H9 (cell line): ENCODE results near the gene GABBR2. TPM values are rescaled to one million over a fixed set of nuclear protein-coding genes. Genes with fewer than 3 reads are reported as not detected.

ENCODE experiments used
- DNase-seq: peaks from one replicate; pipeline ENCODE4 v3.0.0-alpha.2; 2017
- H2AFZ ChIP-seq: one replicate; pipeline ENCODE4 v1.6.1; 2013; ENCODE audit warnings: mild to moderate bottlenecking, low read length, control low read depth, moderate library complexity
- H2AK5ac ChIP-seq: 2 replicates; pipeline ENCODE4 v1.6.1; 2013; ENCODE audit warnings: low read length, control low read depth, mixed read lengths; ENCODE audit not compliant: insufficient read length
- H2BK120ac ChIP-seq: one replicate; pipeline ENCODE4 v1.6.1; 2013; ENCODE audit warnings: low read depth, mild to moderate bottlenecking, low read length, control low read depth, inconsistent platforms; ENCODE audit not compliant: poor library complexity, severe bottlenecking
- H2BK12ac ChIP-seq: 2 replicates; pipeline ENCODE4 v1.6.1; 2013; ENCODE audit warnings: low read length, control low read depth, mixed read lengths, low read depth; ENCODE audit not compliant: insufficient read length
- H2BK15ac ChIP-seq: 2 replicates; pipeline ENCODE4 v1.6.1; 2013; ENCODE audit warnings: low read depth, low read length, control low read depth
- H2BK20ac ChIP-seq: one replicate; pipeline ENCODE4 v1.6.1; 2013; ENCODE audit warnings: low read depth, mild to moderate bottlenecking, low read length, control low read depth, inconsistent platforms; ENCODE audit not compliant: poor library complexity, severe bottlenecking
- H2BK5ac ChIP-seq: 2 replicates; pipeline ENCODE4 v1.6.1; 2013; ENCODE audit warnings: low read length, control low read depth, mixed read lengths; ENCODE audit not compliant: insufficient read length
- H3K14ac ChIP-seq: 2 replicates; pipeline ENCODE4 v1.6.1; 2013; ENCODE audit warnings: low read length, control low read depth; ENCODE audit not compliant: insufficient read depth
- H3K18ac ChIP-seq: 2 replicates; pipeline ENCODE4 v1.6.1; 2013; ENCODE audit warnings: low read depth, mild to moderate bottlenecking, mixed read lengths, low read length, control low read depth; ENCODE audit not compliant: insufficient read length
- H3K23ac ChIP-seq: 2 replicates; pipeline ENCODE4 v1.6.1; 2013; ENCODE audit warnings: low read length, control low read depth, mixed read lengths, low read depth; ENCODE audit not compliant: insufficient read length
- H3K23me2 ChIP-seq: 2 replicates; pipeline ENCODE4 v1.6.1; 2013; ENCODE audit warnings: low read depth, mild to moderate bottlenecking, mixed read lengths, low read length, control low read depth; ENCODE audit not compliant: insufficient read length, poor library complexity, severe bottlenecking
- H3K27ac ChIP-seq: 2 replicates; pipeline ENCODE4 v1.5.1; 2013; ENCODE audit warnings: low read length, control low read depth, mixed read lengths, low read depth; ENCODE audit not compliant: insufficient read length
- H3K27me3 ChIP-seq: 2 replicates; pipeline ENCODE4 v1.6.1; 2013; ENCODE audit warnings: low read length, control low read depth, inconsistent platforms; ENCODE audit not compliant: insufficient read depth
- H3K4ac ChIP-seq: 2 replicates; pipeline ENCODE4 v1.6.1; 2013; ENCODE audit warnings: low read depth, mild to moderate bottlenecking, control low read depth, inconsistent platforms, low read length, moderate library complexity
- H3K4me1 ChIP-seq: 2 replicates; pipeline ENCODE4 v1.6.1; 2013; ENCODE audit warnings: low read length, control low read depth, inconsistent platforms; ENCODE audit not compliant: insufficient read depth
- H3K4me2 ChIP-seq: 2 replicates; pipeline ENCODE4 v1.6.1; 2013; ENCODE audit warnings: low read length, control low read depth, mixed read lengths; ENCODE audit not compliant: insufficient read length, insufficient read depth
- H3K56ac ChIP-seq: 2 replicates; pipeline ENCODE4 v1.6.1; 2013; ENCODE audit warnings: low read depth, mild to moderate bottlenecking, mixed read lengths, low read length, control low read depth; ENCODE audit not compliant: insufficient read length
- H3K79me1 ChIP-seq: 2 replicates; pipeline ENCODE4 v1.6.1; 2013; ENCODE audit warnings: low read depth, mild to moderate bottlenecking, moderate library complexity, low read length, control low read depth, inconsistent platforms; ENCODE audit not compliant: insufficient read depth, poor library complexity, severe bottlenecking
- H3K79me2 ChIP-seq: 2 replicates; pipeline ENCODE4 v1.6.1; 2013; ENCODE audit warnings: low read length, control low read depth, inconsistent platforms; ENCODE audit not compliant: insufficient read depth
- H3K9ac ChIP-seq: 2 replicates; pipeline ENCODE4 v1.6.1; 2013; ENCODE audit warnings: low read length, control low read depth, mixed read lengths; ENCODE audit not compliant: insufficient read length; ENCODE audit errors: extremely low read depth
- H3K9me3 ChIP-seq: one replicate; pipeline ENCODE4 v1.6.1; 2013; ENCODE audit warnings: low read depth, low read length, inconsistent platforms; ENCODE audit not compliant: control insufficient read depth
- H3T11ph ChIP-seq: one replicate; pipeline ENCODE4 v1.6.1; 2013; ENCODE audit warnings: mild to moderate bottlenecking, low read length, control low read depth, inconsistent platforms
- H4K20me1 ChIP-seq: one replicate; pipeline ENCODE4 v1.6.1; 2013; ENCODE audit not compliant: control insufficient read depth, insufficient read length, insufficient read depth
- H4K5ac ChIP-seq: 2 replicates; pipeline ENCODE4 v1.6.1; 2013; ENCODE audit warnings: low read depth, mild to moderate bottlenecking, mixed read lengths, low read length, control low read depth; ENCODE audit not compliant: insufficient read length
- H4K8ac ChIP-seq: replicated peaks from 2 replicates; pipeline ENCODE4 v1.6.1; 2013; ENCODE audit warnings: low read length, control low read depth, mixed read lengths, low read depth; ENCODE audit not compliant: insufficient read length
- H4K91ac ChIP-seq: 2 replicates; pipeline ENCODE4 v1.6.1; 2013; ENCODE audit warnings: low read depth, mild to moderate bottlenecking, moderate library complexity, mixed read lengths, low read length, control low read depth; ENCODE audit not compliant: insufficient read length
- H3K27ac Mint-ChIP-seq, 3 experiments: 2 replicates in 2 of 3; 3 replicates in 1 of 3; pipeline ENCODE4 v1.8.0; 2020 to 2021; ENCODE audit warnings: mixed read lengths in 3 of 3, mild to moderate bottlenecking in 1 of 3, moderate library complexity in 1 of 3
- H3K27me3 Mint-ChIP-seq: 2 replicates; pipeline ENCODE4 v1.8.0; 2021; ENCODE audit warnings: low read depth, mild to moderate bottlenecking, moderate library complexity, mixed read lengths
- H3K36me3 Mint-ChIP-seq, 3 experiments: 2 replicates in 2 of 3; 3 replicates in 1 of 3; pipeline ENCODE4 v1.8.0; 2020 to 2021; ENCODE audit warnings: low read depth in 3 of 3, mixed read lengths in 3 of 3; ENCODE audit not compliant: insufficient read depth in 1 of 3
- H3K4me1 Mint-ChIP-seq, 2 experiments: 2 replicates each; pipeline ENCODE4 v1.8.0; 2020; ENCODE audit warnings: mixed read lengths in 2 of 2
- H3K4me3 Mint-ChIP-seq, 2 experiments: 2 replicates in 1 of 2; 3 replicates in 1 of 2; pipeline ENCODE4 v1.8.0; 2020 to 2021; ENCODE audit warnings: mild to moderate bottlenecking in 2 of 2, mixed read lengths in 2 of 2, moderate library complexity in 1 of 2
- H3K9me3 Mint-ChIP-seq, 2 experiments: 2 replicates in 1 of 2; 3 replicates in 1 of 2; pipeline ENCODE4 v1.8.0; 2020; ENCODE audit warnings: mild to moderate bottlenecking in 2 of 2, mixed read lengths in 2 of 2, moderate library complexity in 1 of 2
- CTCF ChIP-seq: fragments of 200-600 bp; sonication (generic); conservative IDR thresholded peaks from 3 replicates; pipeline ENCODE4 v1.8.0; 2021; ENCODE audit warnings: antibody characterized with exemption, mild to moderate bottlenecking
- WGBS: extraction: QIAGEN DNeasy Blood & Tissue Kit; methylation state at CpG from one replicate; pipeline ENCODE4 v1.1.7; 2013; ENCODE audit warnings: missing lambda C conversion rate, low lambda C conversion rate, mixed read lengths; ENCODE audit not compliant: insufficient read length; ENCODE audit errors: extremely low coverage; 5-methylcytosine and 5-hydroxymethylcytosine counted together
- total RNA-seq: library from RNA; stranded (reverse); gene quantifications from 2 replicates; pipeline ENCODE4 v1.2.1, GENCODE V29; 2021

GABBR2 gene
- total RNA-seq, 1 experiment from 2014 or later: 0.66 TPM

GRCh38 chr9:98523231-98523901 lies 185.4 kb downstream of the GABBR2 start:
- WGBS: no CpG with 5 or more reads among the region's 5 CpGs
- Histone ChIP-seq H3K27ac (no peak overlapping the region), H3K79me1 (no peaks in the 10 kb centered on the region), H2AK5ac (no peak overlapping the region), H3K27me3 (no peaks in the 10 kb centered on the region), H3K23me2 (no peaks in the 10 kb centered on the region), H3K4ac (no peak overlapping the region), H4K91ac (no peak overlapping the region), H2BK20ac (no peak overlapping the region), H3K18ac (no peak overlapping the region), H2BK12ac (no peak overlapping the region), H2BK120ac (no peak overlapping the region), H3K79me2 (no peaks in the 10 kb centered on the region), H2BK15ac (no peak overlapping the region), H4K8ac (no peak overlapping the region), H3K23ac (no peak overlapping the region), H4K5ac (no peak overlapping the region), H4K20me1 (no peaks in the 10 kb centered on the region), H3T11ph (no peak overlapping the region), H3K9me3 (no peaks in the 10 kb centered on the region), H2AFZ (peak overlapping the region; percentile 50), H3K56ac (no peak overlapping the region), H3K14ac (no peak overlapping the region), H3K4me1 (no peaks in the 10 kb centered on the region), H3K4me2 (no peak overlapping the region), H3K9ac (no peak overlapping the region), H2BK5ac (no peak overlapping the region)
- no peaks in the 10 kb centered on the region for H3K36me3 Mint-ChIP-seq
- H3K27me3 Mint-ChIP-seq: peaks cover 8% of the 10 kb centered on the region
- H3K9me3 Mint-ChIP-seq: no peaks in the 10 kb centered on the region
- no peak overlapping the region for H3K4me3 Mint-ChIP-seq
- H3K27ac Mint-ChIP-seq: no peak overlapping the region
- DNase-seq: peak; percentile 53
- TF ChIP-seq CTCF: peak; percentile 63
- H3K4me1 Mint-ChIP-seq: 0 out of 4 replicates have a peak, but pooled peaks cover 0 to 2% of the 10 kb centered on the region in 2 experiments
